NB4 (cell line): Measurements from ENCODE around the gene MPZL1.

Source experiments
- CTCF ChIP-seq: IDR thresholded peaks from one replicate; pipeline ENCODE4 v1.5.1; 2012; ENCODE audit warnings: low read depth, low read length
- MYC ChIP-seq: IDR thresholded peaks from 2 replicates; pipeline ENCODE4 v1.6.1; 2011; ENCODE audit warnings: low read depth, low read length
- POLR2A ChIP-seq: IDR thresholded peaks from 2 replicates; pipeline ENCODE4 v1.6.1; 2011; ENCODE audit warnings: mild to moderate bottlenecking; ENCODE audit not compliant: insufficient read length; ENCODE audit errors: extremely low read depth

- no peak for TF ChIP-seq CTCF
- no peak for TF ChIP-seq MYC
- no peak for TF ChIP-seq POLR2A
Measured at GRCh38 chr1:167824163-167824794, 102.5 kb downstream of the MPZL1 start.
